Stimulated activated CD4-positive, alpha-beta T cell treated with anti-CD3 and anti-CD28 coated beads, Interleukin-15, amount 100 ng/mL, for 24 hours (primary cell): ENCODE results near the gene TAS2R41.
"Not testable (repeated sequence)": the region's sequence is repeated elsewhere in the genome, so short reads cannot be mapped to it uniquely, and the experiment has no call there.

ENCODE experiments used
- DNase-seq: peaks from one replicate; pipeline ENCODE4 v3.0.0-alpha.2; 2020

Gene TAS2R41

GRCh38 chr7:143522309-143522916 is 44.7 kb downstream of the TAS2R41 start:
- DNase-seq = not testable (repeated sequence)
